MM.1S (cell line): ENCODE measurements around the gene NUDC.
"Not testable (repeated sequence)": the region's sequence is repeated elsewhere in the genome, so short reads cannot be mapped to it uniquely, and the experiment has no call there.

Source experiments
- DNase-seq: peaks from one replicate; pipeline ENCODE4 v3.0.0-alpha.2; 2015
- H2AFZ ChIP-seq: fragments of 300-600 bp; sonication (generic); 2 replicates; pipeline ENCODE4 v1.6.0; 2016; ENCODE audit warnings: antibody characterized with exemption, low read length
- H3F3A ChIP-seq: fragments of 300-600 bp; sonication (generic); 2 replicates; pipeline ENCODE4 v1.6.1; 2016; ENCODE audit warnings: mild to moderate bottlenecking, antibody characterized with exemption, low read length, moderate library complexity, mixed read lengths; ENCODE audit not compliant: insufficient read depth
- H3K27ac ChIP-seq: fragments of 300-600 bp; sonication (generic); 2 replicates; pipeline ENCODE4 v1.5.1; 2016; ENCODE audit warnings: mild to moderate bottlenecking, low read length
- H3K27me3 ChIP-seq: fragments of 300-600 bp; sonication (generic); replicated peaks from 2 replicates; pipeline ENCODE4 v1.6.0; 2016; ENCODE audit warnings: low read length; ENCODE audit not compliant: insufficient read depth
- H3K36me3 ChIP-seq: fragments of 300-600 bp; sonication (generic); replicated peaks from 2 replicates; pipeline ENCODE4 v1.6.1; 2016; ENCODE audit warnings: mild to moderate bottlenecking, low read length, mixed read lengths; ENCODE audit not compliant: insufficient read depth
- H3K4me1 ChIP-seq: fragments of 300-600 bp; sonication (generic); 2 replicates; pipeline ENCODE4 v1.6.1; 2016; ENCODE audit warnings: low read length, mixed read lengths
- H3K4me2 ChIP-seq: fragments of 300-600 bp; sonication (generic); 2 replicates; pipeline ENCODE4 v1.6.0; 2016; ENCODE audit warnings: low read depth, low read length
- H3K4me3 ChIP-seq: fragments of 300-600 bp; sonication (generic); 2 replicates; pipeline ENCODE4 v1.5.1; 2016; ENCODE audit warnings: low read length, mixed read lengths
- H3K79me2 ChIP-seq: fragments of 300-600 bp; sonication (generic); 2 replicates; pipeline ENCODE4 v1.6.1; 2016; ENCODE audit warnings: mixed run types, low read length, mixed read lengths
- H3K9ac ChIP-seq: fragments of 300-600 bp; sonication (generic); 2 replicates; pipeline ENCODE4 v1.6.1; 2016; ENCODE audit warnings: low read length, mixed read lengths
- H3K9me2 ChIP-seq: fragments of 300-600 bp; sonication (generic); replicated peaks from 2 replicates; pipeline ENCODE4 v1.6.1; 2016; ENCODE audit warnings: mild to moderate bottlenecking, low read length, mixed read lengths; ENCODE audit not compliant: insufficient read depth
- H3K9me3 ChIP-seq: fragments of 300-600 bp; sonication (generic); replicated peaks from 2 replicates; pipeline ENCODE4 v1.6.1; 2016; ENCODE audit warnings: mild to moderate bottlenecking, low read length, mixed read lengths; ENCODE audit not compliant: insufficient read depth
- H4K20me1 ChIP-seq: fragments of 300-600 bp; sonication (generic); 2 replicates; pipeline ENCODE4 v1.6.1; 2016; ENCODE audit warnings: mild to moderate bottlenecking, low read length, moderate library complexity, mixed read lengths; ENCODE audit not compliant: insufficient read depth
- CTCF ChIP-seq: fragments of 300-600 bp; sonication (generic); IDR thresholded peaks from 2 replicates; pipeline ENCODE4 v1.5.1; 2016; ENCODE audit warnings: antibody characterized with exemption, low read length, mixed read lengths
- EZH2 ChIP-seq: fragments of 300-600 bp; sonication (generic); optimal IDR thresholded peaks from 2 replicates; pipeline ENCODE3; 2017; ENCODE audit warnings: low read depth, mild to moderate bottlenecking, antibody characterized with exemption, low read length, mixed read lengths
- EZH2phosphoT487 ChIP-seq: fragments of 300-600 bp; sonication (generic); IDR thresholded peaks from 2 replicates; pipeline ENCODE4 v1.6.1; 2018; ENCODE audit warnings: antibody characterized with exemption, low read length

Gene NUDC

GRCh38 chr1:26946270-26946669 lies 24.7 kb downstream of the NUDC start:
- Histone ChIP-seq H3K4me2 (no peak overlapping the region), H3F3A (0 out of 2 replicates have a peak, but pooled peaks cover 2% of the 10 kb centered on the region), H3K9me3 (no peaks in the 10 kb centered on the region), H3K4me3 (no peak overlapping the region), H3K9ac (no peak overlapping the region), H2AFZ (no peak overlapping the region), H4K20me1 (no peaks in the 10 kb centered on the region), H3K36me3 (no peaks in the 10 kb centered on the region), H3K27ac (no peak overlapping the region), H3K9me2 (no peaks in the 10 kb centered on the region), H3K79me2 (no peaks in the 10 kb centered on the region), H3K4me1 (no peaks in the 10 kb centered on the region), H3K27me3 (no peaks in the 10 kb centered on the region)
- TF ChIP-seq CTCF (no peak), EZH2 (no peak), EZH2phosphoT487 (no peak)
- DNase-seq = no peak

- not testable (repeated sequence) for H3F3A ChIP-seq, H3K4me2 ChIP-seq, H3K4me1 ChIP-seq, H3K27me3 ChIP-seq, H2AFZ ChIP-seq, H3K9ac ChIP-seq, H3K9me2 ChIP-seq, H3K27ac ChIP-seq, H3K36me3 ChIP-seq, DNase-seq, H3K4me3 ChIP-seq, H4K20me1 ChIP-seq, H3K9me3 ChIP-seq, H3K79me2 ChIP-seq
Observed at GRCh38 chr1:26948725-26949057, 27.1 kb downstream of the NUDC start.

GRCh38 chr1:26949266-26949925 lies 27.9 kb downstream of the NUDC start:
- no peak overlapping the region for H3K4me3 ChIP-seq
- no peaks in the 10 kb centered on the region for H3K4me1 ChIP-seq
- no peak for TF ChIP-seq EZH2phosphoT487
- H3K9me2 ChIP-seq = no peaks in the 10 kb centered on the region
- no peaks in the 10 kb centered on the region for H3K79me2 ChIP-seq
- H2AFZ ChIP-seq = no peak overlapping the region
- H3K27ac ChIP-seq = no peak overlapping the region
- no peaks in the 10 kb centered on the region for H3K9me3 ChIP-seq
- 0 out of 2 replicates have a peak, but pooled peaks cover 2% of the 10 kb centered on the region for H3F3A ChIP-seq
- H3K4me2 ChIP-seq = no peak overlapping the region
- no peaks in the 10 kb centered on the region for H4K20me1 ChIP-seq
- no peak for DNase-seq
- no peaks in the 10 kb centered on the region for H3K36me3 ChIP-seq
- no peaks in the 10 kb centered on the region for H3K27me3 ChIP-seq
- no peak overlapping the region for H3K9ac ChIP-seq

GRCh38 chr1:26949926-26950319 lies 28.4 kb downstream of the NUDC start:
- no peak overlapping the region for H3K27ac ChIP-seq
- no peaks in the 10 kb centered on the region for H3K9me3 ChIP-seq
- no peak overlapping the region for H3K9ac ChIP-seq
- H3K79me2 ChIP-seq = no peaks in the 10 kb centered on the region
- no peaks in the 10 kb centered on the region for H4K20me1 ChIP-seq
- no peaks in the 10 kb centered on the region for H3K36me3 ChIP-seq
- H3K4me1 ChIP-seq = no peaks in the 10 kb centered on the region
- no peaks in the 10 kb centered on the region for H3K27me3 ChIP-seq
- no peak overlapping the region for H2AFZ ChIP-seq
- no peak overlapping the region for H3K4me3 ChIP-seq
- H3F3A ChIP-seq = 0 out of 2 replicates have a peak, but pooled peaks cover 2% of the 10 kb centered on the region
- H3K9me2 ChIP-seq = no peaks in the 10 kb centered on the region
- no peak for TF ChIP-seq EZH2
- TF ChIP-seq EZH2phosphoT487 = no peak
- no peak for TF ChIP-seq CTCF
- no peak for DNase-seq
- H3K4me2 ChIP-seq = no peak overlapping the region
